ENCODE results near the gene ISM1. TPM values are rescaled to one million over a fixed set of nuclear protein-coding genes. Genes with fewer than 3 reads are reported as not detected.

ISM1 gene
- total RNA-seq, 1 donor from 2014 or later, result 3.9 TPM

- Mint-ChIP-seq H3K4me3 (ENCODE audit: low read depth) (no peak overlapping the region), H3K27me3 (ENCODE audit: low read depth) (no peaks in the 10 kb centered on the region), H3K9me3 (no peaks in the 10 kb centered on the region), H3K36me3 (ENCODE audit: low read depth) (no peaks in the 10 kb centered on the region), H3K27ac (no peak overlapping the region), H3K4me1 (ENCODE audit: low read depth) (no peaks in the 10 kb centered on the region)
- intact Hi-C loops (cut with micrococcal nuclease), result no loop called here
- no peak for DNase-seq (ENCODE audit: low spot score)
Measured at GRCh38 chr20:13283869-13284829, 63.1 kb downstream of the ISM1 start.

- DNase-seq (ENCODE audit: low spot score), result no peak
- Mint-ChIP-seq H3K36me3 (ENCODE audit: low read depth) (no peaks in the 10 kb centered on the region), H3K4me1 (ENCODE audit: low read depth) (no peaks in the 10 kb centered on the region), H3K27ac (no peak overlapping the region), H3K4me3 (ENCODE audit: low read depth) (no peak overlapping the region), H3K27me3 (ENCODE audit: low read depth) (no peaks in the 10 kb centered on the region), H3K9me3 (no peaks in the 10 kb centered on the region)
- intact Hi-C loops (cut with micrococcal nuclease), result no loop called here
Measured at GRCh38 chr20:13284830-13285229, 63.8 kb downstream of the ISM1 start.

GRCh38 chr20:13285408-13285807, 64.3 kb downstream of the ISM1 start:
- no peaks in the 10 kb centered on the region for H3K9me3 Mint-ChIP-seq
- no peak for DNase-seq (ENCODE audit: low spot score)

GRCh38 chr20:13286052-13286451, 65.0 kb downstream of the ISM1 start:
- Mint-ChIP-seq H3K4me3 (ENCODE audit: low read depth) (no peak overlapping the region), H3K4me1 (ENCODE audit: low read depth) (no peaks in the 10 kb centered on the region)
- intact Hi-C loops (cut with micrococcal nuclease), result no loop called here

More at GRCh38 chr20:13285408-13285807, 64.3 kb downstream of the ISM1 start:
- intact Hi-C loops (cut with micrococcal nuclease), result no loop called here
- Mint-ChIP-seq H3K27me3 (ENCODE audit: low read depth) (no peaks in the 10 kb centered on the region), H3K4me3 (ENCODE audit: low read depth) (no peak overlapping the region), H3K36me3 (ENCODE audit: low read depth) (no peaks in the 10 kb centered on the region), H3K4me1 (ENCODE audit: low read depth) (no peaks in the 10 kb centered on the region), H3K27ac (no peak overlapping the region)

GRCh38 chr20:13286607-13287006, 65.5 kb downstream of the ISM1 start:
- intact Hi-C loops (cut with micrococcal nuclease), result no loop called here
- DNase-seq (ENCODE audit: low spot score), result no peak
- Mint-ChIP-seq H3K4me1 (ENCODE audit: low read depth) (no peaks in the 10 kb centered on the region), H3K36me3 (ENCODE audit: low read depth) (no peaks in the 10 kb centered on the region), H3K9me3 (no peaks in the 10 kb centered on the region), H3K27me3 (ENCODE audit: low read depth) (no peaks in the 10 kb centered on the region), H3K4me3 (ENCODE audit: low read depth) (no peak overlapping the region), H3K27ac (no peak overlapping the region)

More at GRCh38 chr20:13286052-13286451, 65.0 kb downstream of the ISM1 start:
- no peak for DNase-seq (ENCODE audit: low spot score)
- Mint-ChIP-seq H3K36me3 (ENCODE audit: low read depth) (no peaks in the 10 kb centered on the region), H3K27ac (no peak overlapping the region), H3K9me3 (no peaks in the 10 kb centered on the region), H3K27me3 (ENCODE audit: low read depth) (no peaks in the 10 kb centered on the region)

GRCh38 chr20:13288357-13288756, 67.3 kb downstream of the ISM1 start:
- intact Hi-C loops (cut with micrococcal nuclease), result no loop called here
- no peak overlapping the region for H3K4me3 Mint-ChIP-seq (ENCODE audit: low read depth)
- no peak for DNase-seq (ENCODE audit: low spot score)

GRCh38 chr20:13289031-13289430, 68.0 kb downstream of the ISM1 start:
- H3K27ac Mint-ChIP-seq, result no peak overlapping the region
- no peaks in the 10 kb centered on the region for H3K36me3 Mint-ChIP-seq (ENCODE audit: low read depth)
- DNase-seq (ENCODE audit: low spot score), result no peak
- no peaks in the 10 kb centered on the region for H3K4me1 Mint-ChIP-seq (ENCODE audit: low read depth)
- no peak overlapping the region for H3K4me3 Mint-ChIP-seq (ENCODE audit: low read depth)
- H3K27me3 Mint-ChIP-seq (ENCODE audit: low read depth), result no peaks in the 10 kb centered on the region
- intact Hi-C loops (cut with micrococcal nuclease), result no loop called here
- no peaks in the 10 kb centered on the region for H3K9me3 Mint-ChIP-seq

More at GRCh38 chr20:13288357-13288756, 67.3 kb downstream of the ISM1 start:
- Mint-ChIP-seq H3K27ac (no peak overlapping the region), H3K9me3 (no peaks in the 10 kb centered on the region), H3K4me1 (ENCODE audit: low read depth) (no peaks in the 10 kb centered on the region), H3K36me3 (ENCODE audit: low read depth) (no peaks in the 10 kb centered on the region), H3K27me3 (ENCODE audit: low read depth) (no peaks in the 10 kb centered on the region)

- intact Hi-C loops (cut with micrococcal nuclease), result no loop called here
- DNase-seq (ENCODE audit: low spot score), result no peak
- no peaks in the 10 kb centered on the region for H3K27me3 Mint-ChIP-seq (ENCODE audit: low read depth)
- H3K27ac Mint-ChIP-seq, result no peak overlapping the region
- H3K9me3 Mint-ChIP-seq, result no peaks in the 10 kb centered on the region
- no peaks in the 10 kb centered on the region for H3K4me1 Mint-ChIP-seq (ENCODE audit: low read depth)
- no peak overlapping the region for H3K4me3 Mint-ChIP-seq (ENCODE audit: low read depth)
- no peaks in the 10 kb centered on the region for H3K36me3 Mint-ChIP-seq (ENCODE audit: low read depth)
Measured at GRCh38 chr20:13290724-13291123, 69.7 kb downstream of the ISM1 start.

- Mint-ChIP-seq H3K36me3 (ENCODE audit: low read depth) (no peaks in the 10 kb centered on the region), H3K27ac (no peak overlapping the region), H3K9me3 (no peaks in the 10 kb centered on the region), H3K27me3 (ENCODE audit: low read depth) (no peaks in the 10 kb centered on the region), H3K4me1 (ENCODE audit: low read depth) (no peaks in the 10 kb centered on the region), H3K4me3 (ENCODE audit: low read depth) (no peak overlapping the region)
- intact Hi-C loops (cut with micrococcal nuclease), result no loop called here
- DNase-seq (ENCODE audit: low spot score), result no peak
Measured at GRCh38 chr20:13291157-13291556, 70.1 kb downstream of the ISM1 start.

GRCh38 chr20:13292201-13292885, 71.3 kb downstream of the ISM1 start:
- no peaks in the 10 kb centered on the region for H3K9me3 Mint-ChIP-seq
- no peaks in the 10 kb centered on the region for H3K4me1 Mint-ChIP-seq (ENCODE audit: low read depth)
- no peaks in the 10 kb centered on the region for H3K36me3 Mint-ChIP-seq (ENCODE audit: low read depth)
- no peak overlapping the region for H3K27ac Mint-ChIP-seq
- no peak for DNase-seq (ENCODE audit: low spot score)
- H3K27me3 Mint-ChIP-seq (ENCODE audit: low read depth), result no peaks in the 10 kb centered on the region
- intact Hi-C loops (cut with micrococcal nuclease), result no loop called here
- no peak overlapping the region for H3K4me3 Mint-ChIP-seq (ENCODE audit: low read depth)

GRCh38 chr20:13294522-13294921, 73.4 kb downstream of the ISM1 start:
- Mint-ChIP-seq H3K4me1 (ENCODE audit: low read depth) (no peaks in the 10 kb centered on the region), H3K9me3 (no peaks in the 10 kb centered on the region), H3K4me3 (ENCODE audit: low read depth) (no peak overlapping the region), H3K36me3 (ENCODE audit: low read depth) (no peaks in the 10 kb centered on the region), H3K27me3 (ENCODE audit: low read depth) (no peaks in the 10 kb centered on the region), H3K27ac (no peak overlapping the region)
- DNase-seq (ENCODE audit: low spot score), result no peak
- intact Hi-C loops (cut with micrococcal nuclease), result no loop called here

- H3K4me1 Mint-ChIP-seq (ENCODE audit: low read depth), result no peaks in the 10 kb centered on the region
- H3K4me3 Mint-ChIP-seq (ENCODE audit: low read depth), result no peak overlapping the region
- no peak overlapping the region for H3K27ac Mint-ChIP-seq
- DNase-seq (ENCODE audit: low spot score), result no peak
- no peaks in the 10 kb centered on the region for H3K36me3 Mint-ChIP-seq (ENCODE audit: low read depth)
- H3K9me3 Mint-ChIP-seq, result no peaks in the 10 kb centered on the region
- H3K27me3 Mint-ChIP-seq (ENCODE audit: low read depth), result no peaks in the 10 kb centered on the region
- intact Hi-C loops (cut with micrococcal nuclease), result no loop called here
Measured at GRCh38 chr20:13295637-13296036, 74.6 kb downstream of the ISM1 start.

- no peaks in the 10 kb centered on the region for H3K9me3 Mint-ChIP-seq
- no peak overlapping the region for H3K4me3 Mint-ChIP-seq (ENCODE audit: low read depth)
- H3K4me1 Mint-ChIP-seq (ENCODE audit: low read depth), result no peaks in the 10 kb centered on the region
- no peak overlapping the region for H3K27ac Mint-ChIP-seq
- no peaks in the 10 kb centered on the region for H3K27me3 Mint-ChIP-seq (ENCODE audit: low read depth)
- no peak for DNase-seq (ENCODE audit: low spot score)
- intact Hi-C loops (cut with micrococcal nuclease), result no loop called here
- no peaks in the 10 kb centered on the region for H3K36me3 Mint-ChIP-seq (ENCODE audit: low read depth)
Measured at GRCh38 chr20:13296070-13296469, 75.0 kb downstream of the ISM1 start.
